ENCODE data around the gene RALGPS1.

Gene RALGPS1

DNA sequence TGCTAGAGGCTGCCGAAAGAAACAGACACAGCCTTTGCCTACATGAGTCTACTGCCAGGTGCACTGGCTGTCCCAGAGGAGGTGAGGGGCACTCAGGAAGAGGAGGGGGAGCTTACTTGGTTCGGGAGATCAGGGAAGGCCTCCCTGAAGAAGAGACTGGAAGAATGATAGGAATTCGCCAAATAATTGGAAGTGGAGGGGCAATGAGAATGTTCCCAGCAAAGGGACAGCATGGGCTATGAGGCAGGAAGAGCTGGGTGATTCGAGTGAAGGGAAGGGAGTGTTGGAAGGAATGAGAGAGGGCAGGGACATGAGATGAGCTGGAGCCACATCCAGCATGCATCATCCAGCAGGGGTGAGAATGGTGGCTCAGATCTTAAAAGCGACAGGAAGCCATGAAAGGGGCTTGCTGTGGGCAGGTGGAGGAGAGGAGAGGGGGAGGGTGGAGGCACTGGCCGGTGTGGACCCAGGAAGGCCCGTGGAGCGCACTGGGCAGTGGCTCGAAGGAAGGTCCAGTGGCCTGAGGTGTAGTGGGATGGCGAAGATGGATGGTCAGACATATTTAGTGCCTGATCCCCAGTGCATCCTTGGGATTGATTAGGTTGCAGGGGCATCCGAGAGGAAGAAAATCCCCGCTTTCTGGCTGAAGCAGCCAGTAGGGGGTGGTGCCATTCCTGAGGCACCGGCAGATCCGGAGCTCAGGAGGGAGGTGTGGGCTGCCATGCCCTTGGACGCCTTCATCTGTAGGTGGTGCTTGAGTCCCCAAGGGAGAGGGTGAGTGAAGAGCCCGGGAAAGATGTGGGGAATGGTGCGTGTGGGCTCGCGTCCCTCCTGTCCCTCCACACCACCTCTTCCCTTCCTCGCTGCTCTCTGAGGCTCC, 296.5 kb downstream of the RALGPS1 start:
- DNase-seq = peak in 1 of 2 experiments; percentile 43

DNA sequence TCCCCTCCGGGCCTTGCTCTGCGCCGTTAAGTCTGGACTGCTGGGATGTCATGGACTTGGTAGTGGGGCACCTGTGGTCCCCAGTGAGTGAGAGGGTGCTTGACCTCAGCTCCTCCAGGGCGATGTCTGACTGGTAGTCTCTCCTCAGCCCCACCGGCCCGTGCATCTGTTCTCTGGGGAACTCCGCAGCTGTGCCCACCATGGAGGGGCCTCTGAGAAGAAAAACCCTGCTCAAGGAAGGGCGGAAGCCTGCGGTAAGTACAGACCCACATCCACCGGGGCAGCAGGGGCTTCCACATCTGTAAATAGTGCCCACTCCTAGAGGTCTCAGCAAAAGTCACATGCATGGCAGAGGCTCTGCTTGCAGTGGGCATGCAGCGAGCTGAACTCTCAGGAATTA, 297.4 kb downstream of the RALGPS1 start:
- no peak for DNase-seq

DNA sequence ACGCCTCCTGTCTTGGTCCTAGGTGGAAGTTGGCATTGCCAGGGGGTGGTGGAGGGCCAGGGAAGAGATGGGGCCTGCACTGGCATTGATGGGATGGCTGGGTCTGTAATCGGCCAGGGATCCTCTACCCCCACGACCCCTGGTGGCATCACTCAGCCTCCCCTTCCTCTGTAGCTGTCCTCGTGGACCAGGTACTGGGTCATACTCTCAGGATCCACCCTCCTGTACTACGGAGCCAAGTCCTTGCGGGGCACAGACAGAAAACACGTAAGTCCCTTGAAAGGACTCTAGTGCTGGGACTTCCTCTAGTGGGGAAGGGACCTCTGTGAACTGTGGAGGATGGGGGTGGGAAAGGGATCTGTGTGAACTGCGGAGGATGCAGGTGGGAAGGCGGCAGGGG, 297.9 kb downstream of the RALGPS1 start:
- DNase-seq = no peak

DNA sequence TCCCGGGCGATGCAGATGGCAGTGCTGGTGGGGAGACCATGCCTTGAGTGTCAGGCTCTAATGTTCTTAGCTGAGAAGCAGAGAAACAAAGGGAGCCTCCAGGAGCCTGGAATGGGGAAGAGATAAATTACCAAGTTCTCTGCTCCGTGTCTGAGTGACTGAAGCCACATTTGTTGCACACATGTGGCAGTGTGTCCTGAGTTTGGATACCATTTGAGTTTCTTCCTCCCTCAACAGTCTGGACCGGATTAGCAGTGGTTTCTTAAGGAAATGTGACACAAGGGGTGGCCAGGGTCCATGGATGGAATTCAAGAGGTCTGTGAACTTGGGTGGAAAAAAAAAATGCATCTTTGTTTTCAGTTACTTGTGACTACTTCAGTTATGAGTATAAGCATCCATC, 299.3 kb downstream of the RALGPS1 start:
- no peak for DNase-seq

DNA sequence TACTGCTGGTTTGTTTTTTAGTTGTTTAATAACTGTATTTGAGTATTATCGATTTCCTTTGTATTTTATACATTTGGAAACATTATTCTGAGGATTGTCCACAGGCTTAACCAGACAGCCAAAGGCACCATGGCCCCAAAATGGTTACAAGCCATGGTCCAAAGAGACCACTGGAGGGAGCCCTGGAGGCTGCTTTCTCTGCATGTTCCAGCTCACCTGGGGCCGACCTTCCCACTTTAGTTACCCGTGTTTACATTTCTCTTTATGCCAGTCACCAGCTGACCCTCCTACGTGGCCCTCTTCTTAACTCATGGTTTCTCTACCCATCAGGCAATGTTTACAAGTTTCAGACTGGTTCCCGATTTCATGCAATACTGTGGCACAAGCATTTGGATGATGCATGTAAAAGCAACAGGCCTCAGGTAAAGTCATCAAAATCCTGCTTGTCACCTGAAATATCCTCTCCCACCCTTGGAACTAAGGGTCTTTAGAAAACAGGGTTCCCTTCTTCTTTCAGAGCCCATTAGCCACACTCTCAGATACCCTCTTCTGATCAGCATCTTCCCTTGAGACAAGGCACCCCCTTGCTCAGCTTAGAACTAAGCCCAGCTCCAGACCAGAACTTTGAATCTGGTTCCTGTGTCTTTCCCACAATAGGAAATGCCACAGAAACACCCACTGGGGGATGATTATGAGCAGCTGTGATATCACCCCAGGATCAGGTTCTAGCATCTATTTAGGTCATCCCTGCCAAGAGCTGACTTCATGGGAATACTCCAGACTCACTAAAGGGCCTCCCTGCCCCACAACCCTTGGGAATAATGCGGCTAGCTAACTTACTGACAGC, 300.1 kb downstream of the RALGPS1 start:
- peak; percentile 58 to 77 for DNase-seq

DNA sequence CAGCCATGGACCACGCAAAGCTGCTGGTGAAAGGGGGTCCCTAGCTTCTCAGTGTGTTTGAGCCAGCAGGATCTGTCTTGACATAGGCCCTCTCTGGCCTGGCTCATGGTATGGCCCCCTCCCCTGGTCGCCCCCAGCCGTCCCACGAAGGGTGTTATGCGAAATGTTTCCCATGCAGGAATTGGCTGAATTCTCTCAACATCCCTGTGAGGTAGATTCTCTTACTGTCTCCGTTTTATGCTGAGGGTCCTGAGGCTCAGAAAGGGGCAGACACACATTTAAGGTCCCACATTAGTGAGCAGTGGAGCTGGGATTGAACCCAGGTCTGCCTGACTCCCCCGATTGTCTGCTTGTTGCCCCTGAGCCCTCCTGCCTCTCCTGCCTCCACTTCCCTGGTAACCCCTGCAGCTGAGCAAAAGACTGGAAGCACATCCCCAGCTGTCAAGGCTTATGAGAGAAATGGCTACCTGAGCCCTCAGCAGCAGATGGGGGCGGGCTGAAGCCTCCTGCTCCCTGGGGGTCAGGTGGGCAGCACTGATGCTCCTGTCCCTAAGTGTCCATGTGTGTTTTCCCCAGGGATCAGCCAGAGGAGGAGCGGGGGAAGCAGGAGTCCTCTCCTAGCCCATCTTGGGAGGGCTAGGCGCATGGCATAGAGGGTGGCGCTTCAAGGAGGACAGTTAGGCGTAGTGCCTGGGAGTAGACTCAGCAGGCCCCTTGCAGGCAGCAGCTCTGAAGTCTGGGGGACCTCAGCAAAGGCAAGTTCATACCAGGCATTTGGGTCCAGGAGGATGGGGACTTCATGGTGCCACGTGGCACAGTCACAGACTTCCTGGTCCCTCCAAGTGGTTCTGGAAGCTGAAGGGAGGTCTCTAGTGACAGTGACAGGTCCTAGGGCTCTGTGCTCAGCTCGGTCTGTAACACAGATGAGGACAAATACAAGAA, 301.0 kb downstream of the RALGPS1 start:
- peak in 1 of 2 experiments; percentile 28 for DNase-seq

DNA sequence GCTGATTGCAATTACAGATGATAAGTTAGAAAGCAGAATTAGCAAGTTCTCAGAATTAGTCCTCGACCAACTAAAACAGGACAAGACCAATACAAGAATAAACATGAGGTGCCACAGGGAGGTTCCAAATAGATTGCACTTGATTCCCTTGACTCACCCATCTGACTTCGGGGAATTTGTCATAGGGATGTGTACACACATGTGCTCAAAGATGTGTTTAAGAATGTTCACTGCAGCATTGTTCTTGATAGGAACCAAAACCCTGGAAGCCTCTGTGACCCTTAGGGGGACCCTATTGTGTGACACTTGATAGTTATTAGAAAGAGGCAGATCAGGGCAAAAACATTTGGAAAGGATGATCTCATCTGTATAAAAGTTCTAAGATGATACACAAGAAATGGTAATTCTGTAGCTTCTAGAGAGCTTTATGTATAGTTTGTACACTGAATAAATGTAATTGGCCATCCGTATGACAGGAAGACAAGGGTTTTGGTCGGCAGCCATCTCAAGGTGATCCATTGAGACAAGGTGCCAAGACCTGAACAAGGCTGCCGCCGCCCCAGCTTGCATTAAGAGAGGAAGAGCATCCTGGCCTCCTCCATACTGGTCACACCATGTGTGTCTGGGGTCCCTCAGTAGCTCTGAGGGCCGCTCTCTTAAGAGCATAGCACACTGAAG, 301.8 kb downstream of the RALGPS1 start:
- no peak for DNase-seq

DNA sequence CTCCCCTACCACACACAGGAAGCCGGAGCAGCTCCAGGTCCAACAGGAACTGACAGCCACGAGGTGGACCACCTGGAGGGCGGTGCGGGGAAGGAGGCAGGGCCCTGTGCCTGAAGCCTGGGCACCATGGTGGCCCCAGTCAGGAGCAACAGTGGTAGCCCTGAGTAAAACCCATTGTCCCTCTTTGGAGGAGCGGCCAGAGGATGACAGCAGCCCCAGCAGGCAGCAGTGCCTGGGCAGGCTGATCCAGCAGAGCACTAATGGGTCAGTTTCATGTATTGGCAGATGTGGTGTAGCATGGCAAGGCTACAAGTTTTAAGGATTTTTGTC, 302.3 kb downstream of the RALGPS1 start:
- no peak for DNase-seq

DNA sequence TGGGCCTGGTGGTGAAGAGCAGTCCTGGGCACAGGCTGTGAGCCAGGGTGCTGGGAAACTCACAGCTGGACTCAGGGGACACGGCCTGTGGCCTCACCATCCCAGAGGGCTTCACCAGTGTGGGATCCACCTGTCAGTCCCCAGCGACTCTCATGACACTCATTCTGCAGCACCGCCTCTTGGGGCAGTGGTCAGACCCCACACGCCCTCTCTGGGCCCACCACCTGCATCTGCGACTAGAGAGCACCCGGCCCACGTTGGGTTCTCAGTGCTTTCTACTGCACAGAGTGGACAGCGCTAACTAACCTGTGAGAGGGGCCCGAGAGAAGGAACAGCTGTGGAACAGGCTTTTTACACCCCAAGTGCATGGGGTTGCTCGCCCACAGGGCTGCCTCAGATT, 304.2 kb downstream of the RALGPS1 start:
- no peak for DNase-seq

DNA sequence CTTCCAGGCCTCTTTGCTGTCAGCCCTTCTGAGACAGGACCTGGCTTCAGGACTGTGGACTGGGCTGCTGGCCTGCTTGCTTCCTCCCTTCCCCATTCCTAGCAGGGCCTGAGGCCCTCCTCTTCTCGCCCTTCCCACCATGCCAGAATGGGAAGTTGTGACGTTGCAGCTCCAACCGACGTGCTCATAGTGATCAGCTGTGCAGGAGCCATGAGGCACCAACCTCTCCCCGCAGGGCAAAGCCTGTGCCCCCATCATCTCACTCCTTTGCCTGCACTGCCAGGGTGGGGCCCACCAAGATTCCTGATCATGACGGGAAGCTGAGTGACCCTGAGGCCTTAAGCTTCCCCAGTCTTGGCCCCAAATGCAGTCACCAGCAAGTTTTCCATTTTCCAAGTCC, 304.9 kb downstream of the RALGPS1 start:
- DNase-seq = no peak

DNA sequence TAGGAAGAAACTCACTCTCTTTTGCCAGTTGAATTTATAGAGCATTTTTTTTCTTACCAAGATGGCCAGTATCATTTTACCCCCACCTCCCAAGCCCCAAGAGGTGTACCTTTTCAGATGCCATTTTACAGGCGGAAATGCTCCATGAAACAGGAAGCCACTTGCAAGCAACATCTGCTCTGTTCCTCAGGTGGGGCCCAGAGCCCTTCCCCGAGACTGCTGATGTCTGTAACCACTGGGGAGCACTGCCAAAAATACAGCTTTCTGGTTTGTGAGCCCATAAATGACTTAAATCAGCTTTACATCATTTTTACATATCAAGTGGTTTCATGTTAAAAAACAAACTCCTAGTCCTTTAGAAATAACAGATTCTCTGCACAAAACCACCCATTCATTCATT, 307.1 kb downstream of the RALGPS1 start:
- no peak for DNase-seq

DNA sequence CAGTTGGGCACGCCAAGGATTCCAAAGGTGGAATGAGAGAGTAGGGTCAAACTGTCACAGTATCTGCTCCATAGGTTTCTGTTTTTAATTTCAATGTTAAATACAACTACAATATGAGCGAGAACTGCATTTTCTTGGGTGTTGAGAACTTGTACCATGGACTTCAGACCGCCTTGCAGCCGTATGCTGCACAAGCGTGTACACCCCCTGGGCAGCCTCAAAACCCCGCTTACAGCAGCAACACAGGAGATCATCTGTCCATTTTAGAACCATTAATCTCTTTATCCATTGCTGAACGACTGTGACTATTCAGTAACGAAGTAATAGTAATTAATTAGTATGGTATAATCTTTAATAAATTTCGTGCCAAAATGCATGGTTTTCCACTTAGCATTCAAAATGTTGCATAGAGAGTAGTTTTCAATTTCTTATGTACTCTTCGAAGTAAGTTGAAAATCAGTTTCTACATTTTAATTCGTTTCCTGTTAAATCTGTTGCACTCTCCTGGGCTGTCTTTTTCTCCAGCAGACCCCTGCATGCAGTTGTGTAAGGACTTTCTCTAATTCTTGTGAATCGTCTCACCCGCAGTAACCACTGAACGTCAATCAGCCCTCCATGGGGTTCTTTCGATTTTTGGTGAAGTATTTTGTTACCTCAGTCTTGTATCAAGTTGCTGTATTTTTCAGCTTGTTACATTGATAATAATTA, 308.0 kb downstream of the RALGPS1 start:
- DNase-seq = no peak

DNA sequence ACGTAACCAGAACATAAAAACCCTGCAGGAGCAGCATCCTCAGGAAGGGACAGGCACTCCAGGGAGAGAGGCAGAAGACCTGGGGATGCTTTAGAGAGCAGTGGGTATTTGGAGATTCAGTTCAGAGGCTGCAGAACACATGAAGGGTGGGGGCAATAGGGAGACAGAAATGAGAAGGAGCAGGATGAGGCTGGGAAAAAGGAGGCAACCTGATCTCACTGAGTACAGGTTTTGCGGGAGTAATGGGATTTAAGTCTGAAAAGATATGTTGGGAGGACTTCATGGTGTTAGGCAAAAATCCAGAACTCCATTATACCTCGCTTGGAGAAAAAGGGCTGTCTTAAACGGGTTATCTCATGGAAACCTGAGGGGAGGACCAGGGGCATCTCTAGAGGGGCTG, 308.7 kb downstream of the RALGPS1 start:
- no peak for DNase-seq

DNA sequence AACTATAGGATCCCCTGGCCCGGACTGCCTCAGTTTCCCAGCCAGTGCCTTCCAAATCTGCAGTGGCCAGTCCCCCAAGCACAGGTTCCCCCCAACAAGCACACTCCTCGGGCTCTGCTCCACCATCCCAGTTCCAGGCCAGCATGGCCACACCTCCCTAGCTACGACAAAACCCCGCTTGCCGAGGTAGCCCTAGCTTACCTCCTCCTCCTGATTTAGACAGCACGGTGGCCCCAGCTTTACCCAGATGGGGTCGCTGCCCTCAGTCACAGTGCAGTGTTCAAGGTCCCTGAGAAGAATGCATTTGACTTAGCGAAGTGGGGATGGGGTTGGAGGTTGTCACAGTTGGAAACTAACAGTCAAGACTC, 309.2 kb downstream of the RALGPS1 start:
- no peak for DNase-seq

DNA sequence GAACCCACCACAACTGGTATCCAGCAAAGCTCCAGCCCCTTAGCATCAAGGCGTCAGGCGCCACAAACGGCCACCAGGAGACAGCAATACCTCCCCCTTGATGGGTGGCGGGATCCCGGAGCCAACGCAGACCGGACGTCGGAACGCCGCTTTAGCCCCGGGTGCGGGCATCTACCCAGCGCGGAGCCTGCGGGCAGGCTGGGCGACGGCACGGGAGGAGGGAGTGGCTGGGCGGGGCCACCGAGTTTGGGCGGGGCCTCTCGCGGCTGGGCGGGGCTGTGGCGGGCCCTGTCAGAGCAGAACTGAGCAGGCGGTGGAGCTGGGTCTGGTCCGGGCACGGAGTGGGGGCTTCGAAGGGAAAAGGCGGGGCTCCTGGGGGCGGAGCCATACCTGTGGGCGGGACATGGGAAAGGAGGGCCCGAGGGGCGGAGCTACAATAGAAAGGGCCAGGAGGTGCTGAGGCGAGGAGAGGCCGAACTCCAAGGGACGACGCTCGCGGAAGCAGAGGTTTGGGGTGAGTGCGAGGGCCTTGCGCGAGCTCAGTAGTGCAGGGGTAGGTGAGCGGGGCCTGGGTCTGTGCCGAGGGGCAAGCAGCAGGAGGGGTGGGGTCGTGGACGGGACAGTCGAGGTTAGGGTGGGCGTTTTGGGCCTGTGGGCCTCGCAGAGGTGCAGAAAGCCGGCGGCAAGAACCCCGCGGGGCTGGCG, 309.7 kb downstream of the RALGPS1 start:
- DNase-seq = peak; percentile 85 to 92

DNA sequence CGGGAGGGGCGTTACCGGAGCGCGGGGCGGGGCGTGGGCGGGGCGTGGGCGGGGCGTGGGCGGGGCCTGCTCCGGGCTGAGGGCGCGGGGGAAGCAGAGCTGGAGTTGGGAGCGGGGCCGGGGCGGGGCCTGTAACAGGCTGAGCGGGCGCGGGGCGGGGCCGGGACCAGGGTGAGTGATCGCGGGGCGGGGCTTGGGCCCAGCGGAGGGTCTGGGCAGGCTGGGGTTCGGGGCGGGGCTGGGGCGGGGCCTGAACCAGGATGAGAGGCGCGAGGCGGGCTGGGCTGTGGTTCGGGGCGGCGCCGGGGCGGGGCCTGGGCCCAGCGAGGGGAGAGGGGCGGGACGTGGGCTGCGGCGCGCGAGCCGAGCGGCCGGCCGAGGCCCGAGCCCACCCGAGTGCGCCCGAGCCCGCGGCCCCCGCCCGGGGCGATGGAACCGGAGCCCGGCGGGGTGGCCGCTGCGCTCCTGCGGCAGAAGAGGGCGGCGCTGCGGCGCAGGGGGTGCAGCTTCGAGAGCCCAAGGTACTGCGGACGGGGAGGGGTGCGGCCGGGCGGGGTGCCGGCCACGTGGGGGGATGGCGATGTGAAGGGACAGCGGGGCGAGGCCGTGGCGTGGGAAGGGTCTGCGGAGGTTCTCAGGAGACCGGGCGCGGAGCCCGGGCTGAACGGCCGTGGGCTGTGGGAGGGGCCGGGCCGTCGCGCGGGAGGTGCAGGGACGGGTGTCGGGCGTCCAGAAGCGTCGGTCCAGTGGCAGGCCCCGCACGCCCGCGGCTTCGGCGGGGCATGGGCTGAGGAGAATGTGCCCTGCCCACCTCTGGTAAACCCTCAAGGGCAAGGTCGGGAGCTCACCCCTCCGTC, 310.5 kb downstream of the RALGPS1 start:
- DNase-seq = peak; percentile 83 to 93

DNA sequence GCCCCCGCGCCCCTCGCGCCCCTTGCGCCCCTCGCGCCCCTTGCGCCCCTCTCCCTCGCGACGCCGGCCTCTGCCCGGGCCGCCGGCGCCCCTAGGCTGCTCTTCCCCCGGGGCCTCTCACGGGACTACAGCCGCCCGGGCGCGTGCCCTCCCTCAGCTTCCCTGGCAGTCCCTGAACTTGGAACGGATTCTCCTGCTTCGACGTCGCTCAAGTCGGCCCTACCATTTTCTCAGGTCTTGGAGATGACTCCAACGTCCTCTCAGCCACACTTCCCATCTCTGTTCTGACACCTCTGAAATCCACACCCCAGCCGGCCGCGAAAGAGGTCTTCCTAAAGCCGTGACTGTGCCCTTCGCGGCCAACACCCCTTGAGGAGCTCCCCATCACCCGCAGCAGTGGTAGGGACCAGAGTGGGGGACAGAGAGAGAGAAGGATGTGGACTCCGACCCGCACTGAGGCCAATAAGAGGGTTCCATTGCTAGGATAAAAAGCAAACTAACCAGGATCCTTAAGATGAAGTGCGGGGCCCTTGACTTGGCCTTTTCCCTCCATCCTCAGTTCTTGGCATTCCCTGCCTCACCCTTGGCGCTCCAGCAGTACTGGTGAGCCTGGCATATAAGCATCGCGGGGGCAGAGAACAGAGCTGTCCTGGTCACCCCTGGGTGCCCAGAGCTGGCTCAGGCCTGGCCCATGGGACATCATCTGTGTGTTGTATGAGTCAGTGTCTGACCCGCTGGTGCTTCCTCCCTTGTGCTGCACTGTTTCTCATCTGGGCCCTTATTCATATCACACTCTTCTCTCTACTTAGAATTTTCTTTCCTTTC, 311.4 kb downstream of the RALGPS1 start:
- peak in 1 of 2 experiments; percentile 38 for DNase-seq

DNA sequence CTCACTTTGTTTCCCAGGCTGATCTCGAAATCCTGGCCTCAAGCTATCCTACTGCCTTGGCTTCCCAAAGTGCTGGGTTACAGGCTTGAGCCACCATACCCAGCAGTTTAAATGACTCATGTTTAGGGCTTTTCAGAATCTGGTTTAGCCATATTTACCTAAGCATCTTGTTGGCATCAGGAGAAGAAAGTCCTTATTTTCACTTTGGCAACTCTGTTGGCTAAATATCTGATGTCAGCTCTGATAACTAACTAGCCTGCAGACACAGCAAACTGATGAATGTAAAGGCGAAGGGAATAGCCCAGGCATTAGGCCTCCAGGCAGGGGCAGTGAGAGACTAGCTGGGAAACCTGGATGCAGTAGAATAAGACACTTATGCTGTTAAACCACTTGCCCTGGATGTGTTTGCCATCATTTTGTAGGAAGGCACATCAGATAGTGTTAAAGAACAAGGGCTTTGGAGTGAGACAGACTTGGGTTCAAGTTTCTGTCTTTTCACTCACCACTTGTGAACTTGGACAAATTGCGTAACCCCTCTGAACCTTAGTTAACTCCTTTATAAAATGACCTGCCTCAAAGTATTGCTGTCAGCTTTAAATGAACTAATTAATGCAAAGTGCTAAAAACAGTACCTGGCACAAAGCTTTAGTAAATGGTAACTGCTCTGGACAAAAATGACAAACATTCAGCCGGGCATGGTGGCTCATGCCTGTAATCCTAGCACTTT, 315.3 kb downstream of the RALGPS1 start:
- no peak for DNase-seq

Measured in NCI-H524 (cell line).